ENCODE measurements around the gene KIF4B.
"Not testable (repeated sequence)": the region's sequence is repeated elsewhere in the genome, so short reads cannot be mapped to it uniquely, and the experiment has no call there.

The KIF4B gene

DNA sequence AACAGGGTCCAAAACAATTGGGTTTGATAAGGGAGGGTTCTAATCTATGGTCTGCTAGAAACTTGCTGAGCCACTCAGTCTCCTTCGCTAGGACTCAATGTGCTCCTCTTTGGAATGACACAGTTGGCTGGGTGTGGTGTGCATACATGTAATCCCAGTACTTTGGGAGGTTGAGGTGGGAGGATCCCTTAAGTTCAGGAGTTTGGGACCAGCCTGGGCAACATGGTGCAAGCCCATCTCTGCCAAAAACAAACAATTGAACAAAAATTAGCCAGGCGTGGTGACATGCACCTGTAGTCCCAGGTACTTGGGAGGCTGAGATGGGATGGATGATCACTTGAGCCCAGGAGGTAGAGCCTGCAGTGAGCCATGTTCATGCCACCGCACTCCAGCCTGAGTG is 2.7 kb upstream of the KIF4B start:
- DNase-seq, result no peak

DNA sequence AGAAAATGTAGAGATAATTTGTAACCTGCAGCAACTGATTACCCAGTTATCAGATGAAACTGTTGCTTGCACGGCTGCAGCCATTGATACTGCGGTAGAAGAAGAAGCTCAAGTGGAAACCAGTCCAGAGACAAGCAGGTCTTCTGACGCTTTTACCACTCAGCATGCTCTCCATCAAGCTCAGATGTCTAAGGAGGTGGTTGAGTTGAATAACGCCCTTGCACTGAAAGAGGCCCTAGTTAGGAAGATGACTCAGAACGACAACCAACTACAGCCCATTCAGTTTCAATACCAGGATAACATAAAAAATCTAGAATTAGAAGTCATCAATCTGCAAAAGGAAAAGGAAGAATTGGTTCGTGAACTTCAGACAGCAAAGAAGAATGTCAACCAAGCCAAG is 1.7 kb downstream of the KIF4B start:
- DNase-seq, result no peak

DNA sequence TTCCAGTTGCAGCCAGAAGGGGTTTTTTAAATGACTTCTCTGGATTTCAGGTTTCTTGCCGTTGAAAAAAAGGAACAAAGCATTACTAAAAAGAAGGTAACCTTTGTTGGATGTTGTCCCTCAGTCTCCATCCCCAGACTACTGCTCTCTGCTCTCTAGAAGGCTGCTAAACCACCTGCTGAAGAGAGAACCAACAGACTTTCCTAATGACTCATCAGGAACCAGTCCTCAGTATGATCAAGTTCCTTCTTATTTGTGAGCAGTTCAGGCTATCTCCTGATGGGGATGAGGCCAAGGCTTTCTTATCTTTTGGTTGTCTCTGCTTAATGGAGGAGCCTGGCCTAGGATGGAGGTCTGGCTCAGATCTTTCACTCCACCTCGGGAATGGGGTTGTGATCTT is 4.1 kb downstream of the KIF4B start:
- DNase-seq, result no peak

DNA sequence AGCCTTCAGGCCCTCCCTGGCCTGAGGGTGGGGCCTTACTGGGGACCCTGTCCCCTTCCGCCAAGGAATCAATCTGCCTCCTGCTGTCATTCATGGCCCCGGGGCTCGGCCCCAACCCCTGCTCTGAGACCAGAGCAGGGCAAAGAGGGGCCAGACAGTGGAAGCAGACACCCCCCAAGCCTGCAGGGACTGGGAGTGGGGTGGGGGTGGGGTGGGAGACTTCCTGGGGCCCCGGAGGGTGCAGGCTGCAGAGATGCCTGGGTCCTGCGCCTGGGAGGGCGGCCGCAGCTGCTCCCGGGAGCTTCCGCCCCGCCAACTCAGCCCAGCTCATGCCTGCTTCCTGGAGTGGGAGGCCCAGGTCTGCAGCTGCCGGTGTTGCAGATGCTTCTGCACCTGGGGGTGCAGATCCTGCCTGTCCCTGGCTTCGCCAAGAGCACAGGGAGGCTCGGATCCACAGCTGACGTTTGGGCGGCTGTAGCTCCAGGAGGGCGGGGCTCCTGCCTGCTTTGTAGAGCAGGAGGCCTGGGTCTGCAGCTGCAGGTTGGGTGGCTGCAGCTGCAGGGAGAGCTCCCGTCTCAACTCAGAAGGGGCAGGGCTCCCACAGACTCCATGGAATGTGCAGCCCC is 6.2 kb downstream of the KIF4B start:
- DNase-seq, result no peak

- no peak for DNase-seq
Observed at GRCh38 chr5:155021842-155022241, 8.3 kb downstream of the KIF4B start.

DNA sequence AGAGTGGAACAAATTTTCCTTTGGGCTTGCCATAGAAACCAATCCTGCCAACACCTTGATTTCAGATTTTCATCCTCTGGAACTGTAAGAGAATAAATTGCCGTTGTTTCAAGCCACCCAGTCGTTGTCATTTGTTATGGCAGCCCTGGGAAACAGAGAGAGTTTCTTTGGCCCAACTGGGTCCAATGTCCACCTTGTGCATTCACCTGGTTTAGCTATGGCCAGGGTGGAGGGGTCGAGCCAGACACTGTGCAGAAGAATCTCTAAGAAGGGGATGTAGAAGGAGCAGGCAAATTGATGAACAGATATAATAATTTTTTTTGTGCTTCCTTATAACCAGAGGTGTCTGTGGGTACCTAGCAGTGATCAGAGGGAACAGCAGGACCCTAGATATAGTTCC is 9.8 kb downstream of the KIF4B start:
- DNase-seq, result no peak

- no peak for DNase-seq
Observed at GRCh38 chr5:155024015-155024414, 10.5 kb downstream of the KIF4B start.

- DNase-seq, result no peak
Observed at GRCh38 chr5:155025895-155026294, 12.3 kb downstream of the KIF4B start.

GRCh38 chr5:155027993-155028629 is 14.6 kb downstream of the KIF4B start:
- DNase-seq, result no peak

DNA sequence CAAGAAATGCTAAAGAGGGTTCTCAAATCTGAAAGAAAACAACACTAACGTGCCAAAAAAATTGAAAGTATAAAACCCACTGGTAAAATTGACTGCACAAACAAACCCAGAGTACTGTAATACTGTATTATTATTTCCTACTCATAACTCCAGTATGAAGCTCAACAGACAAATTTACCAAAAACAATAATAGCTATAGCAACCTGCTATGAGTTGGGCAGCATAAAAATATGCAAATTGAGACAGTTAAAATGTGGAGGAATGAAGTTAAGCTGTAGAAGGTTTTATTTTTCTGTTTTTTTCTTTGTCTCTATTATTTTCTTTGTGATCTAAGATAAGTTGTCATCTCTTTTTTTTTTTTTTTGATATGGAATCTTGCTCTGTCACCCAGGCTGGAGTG is 15.7 kb downstream of the KIF4B start:
- DNase-seq, result no peak

- DNase-seq, result not testable (repeated sequence)
Observed at GRCh38 chr5:155034145-155034744, 20.7 kb downstream of the KIF4B start.

GRCh38 chr5:155035087-155035486 is 21.5 kb downstream of the KIF4B start:
- not testable (repeated sequence) for DNase-seq

DNA sequence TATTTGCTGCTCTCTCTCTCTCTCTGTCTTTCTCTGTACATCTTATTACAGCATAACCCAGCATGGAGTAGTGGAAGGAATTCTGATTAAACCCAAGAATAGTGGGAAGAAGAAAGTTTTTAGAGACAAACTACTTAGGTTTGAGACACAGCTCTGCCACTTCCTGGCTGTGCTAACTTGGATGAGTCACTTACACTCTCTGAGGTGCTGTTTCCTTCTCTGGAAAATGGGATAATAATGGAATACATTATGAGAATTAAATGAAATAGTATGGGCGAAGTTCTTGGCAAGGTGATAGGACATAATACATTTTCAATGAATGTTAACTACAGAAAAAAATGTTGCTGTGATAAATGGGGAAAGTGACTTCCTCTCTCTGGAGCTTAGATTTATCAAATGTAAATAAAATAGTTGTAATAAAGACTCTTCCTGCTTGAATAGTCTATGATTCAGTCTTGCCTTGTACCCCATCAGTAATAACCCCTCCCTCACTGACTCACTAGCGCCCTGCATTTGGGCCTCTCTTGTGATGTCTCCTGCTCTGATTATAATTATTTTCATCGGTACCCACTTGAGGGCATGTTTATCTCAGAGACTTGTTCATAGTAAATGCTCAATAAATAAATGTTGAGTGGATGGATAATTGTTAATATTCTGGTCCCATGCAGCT is 27.6 kb downstream of the KIF4B start:
- no peak for DNase-seq

DNA sequence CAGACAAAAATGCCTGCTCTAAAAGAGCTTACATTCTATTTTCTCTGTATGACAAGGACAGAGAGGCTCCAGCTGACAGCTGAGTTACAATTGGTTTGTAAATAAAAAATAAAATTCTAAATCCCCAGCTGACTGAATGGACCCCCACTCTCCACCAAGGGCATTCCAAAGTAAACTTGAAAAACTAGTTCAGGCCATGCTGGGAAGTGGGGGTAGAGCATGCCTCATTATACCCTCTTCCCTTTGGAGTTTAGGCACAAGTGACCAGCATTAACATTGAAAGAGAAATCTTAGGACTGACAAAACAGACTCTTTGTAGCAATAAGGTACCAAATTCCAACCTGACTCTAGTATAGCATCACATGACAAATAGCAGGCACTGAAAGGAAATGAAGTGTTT is 31.0 kb downstream of the KIF4B start:
- no peak for DNase-seq

- no peak for DNase-seq
Observed at GRCh38 chr5:155046591-155046990, 33.0 kb downstream of the KIF4B start.

DNA sequence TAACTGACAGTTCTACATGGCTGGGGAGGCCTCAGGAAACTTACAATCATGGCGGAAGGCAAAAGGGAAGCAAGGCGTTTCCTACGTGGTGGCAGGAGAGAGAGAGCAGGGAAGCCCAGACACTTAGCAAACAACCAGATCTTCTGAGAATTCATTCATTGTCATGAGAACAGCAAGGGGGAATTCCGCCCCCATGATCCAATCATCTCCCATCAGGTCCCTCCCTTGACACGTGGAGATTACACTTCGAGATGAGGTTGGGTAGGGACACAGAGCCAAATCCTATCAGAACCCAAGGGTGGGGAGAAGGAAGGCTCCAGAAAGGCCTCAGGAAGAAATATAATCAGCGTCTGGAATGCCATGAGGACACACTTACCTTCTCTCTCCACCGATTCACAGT is 34.3 kb downstream of the KIF4B start:
- DNase-seq, result no peak

GRCh38 chr5:155049569-155050383 is 36.2 kb downstream of the KIF4B start:
- DNase-seq, result no peak

DNA sequence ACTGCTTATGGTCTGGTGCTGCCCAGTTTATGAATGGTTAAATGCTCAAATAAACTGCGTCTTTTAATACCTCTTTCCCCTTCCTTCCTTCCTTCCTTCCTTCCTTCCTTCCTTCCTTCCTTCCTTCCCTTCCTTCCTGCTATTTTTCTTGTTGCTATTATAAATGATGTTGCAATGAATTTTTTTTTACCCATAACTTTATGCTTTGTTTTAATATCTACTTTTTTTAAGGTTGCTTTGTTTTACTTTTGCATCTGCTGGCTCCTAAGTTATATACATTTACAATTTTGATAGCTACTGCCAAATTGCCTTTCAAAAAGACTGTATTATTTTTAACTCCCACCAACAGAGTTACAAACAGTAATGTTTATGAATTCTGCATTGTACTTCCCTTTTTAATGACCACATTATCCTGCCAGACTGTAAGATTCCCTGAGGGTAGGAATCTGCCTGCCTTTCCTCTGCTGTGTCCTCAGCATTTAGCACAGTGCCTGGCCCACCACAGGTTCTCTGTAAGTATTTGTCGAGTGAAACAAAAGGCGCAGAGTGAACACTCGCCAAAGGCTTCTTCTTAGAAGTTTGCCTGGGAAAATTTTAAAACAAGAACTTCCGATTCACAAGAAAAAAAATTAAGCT is 36.9 kb downstream of the KIF4B start:
- no peak for DNase-seq

GRCh38 chr5:155052532-155052931 is 39.0 kb downstream of the KIF4B start:
- DNase-seq, result no peak

GRCh38 chr5:155053501-155053900 is 39.9 kb downstream of the KIF4B start:
- DNase-seq, result no peak

DNA sequence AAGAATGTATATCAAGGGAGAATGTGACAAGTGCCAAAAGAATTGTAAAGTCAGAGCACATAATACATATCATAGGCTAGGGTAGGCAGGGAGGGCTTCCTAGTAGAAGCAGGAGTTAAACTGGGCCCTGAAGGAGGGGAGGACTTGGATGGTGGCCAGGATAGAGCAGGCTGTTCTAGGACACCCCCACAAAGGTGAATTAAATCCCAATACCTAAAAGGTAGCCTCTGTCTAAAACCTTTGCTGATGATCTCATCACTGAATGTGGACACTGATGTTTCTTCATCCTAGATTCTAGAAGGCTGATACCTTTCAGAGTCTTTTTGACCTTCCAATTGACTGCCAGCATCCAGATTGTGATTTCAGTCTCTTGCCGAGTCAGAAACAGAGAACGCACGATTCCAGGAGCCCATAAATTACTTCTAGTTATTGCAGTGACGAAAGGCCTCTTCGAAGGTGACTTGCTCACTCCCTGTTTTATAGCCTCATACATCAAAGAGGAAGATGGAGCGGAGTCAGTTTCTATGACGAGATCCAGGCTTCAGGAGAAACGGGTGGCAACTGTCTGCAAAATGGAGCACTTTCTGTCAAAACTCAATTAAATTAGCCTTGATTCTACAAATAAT is 43.2 kb downstream of the KIF4B start:
- no peak for DNase-seq

GRCh38 chr5:155057626-155058025 is 44.1 kb downstream of the KIF4B start:
- DNase-seq, result no peak
